Measurements from ENCODE around the gene GALNT9.
"Not testable (repeated sequence)": the region's sequence is repeated elsewhere in the genome, so short reads cannot be mapped to it uniquely, and the experiment has no call there.

GALNT9 gene

DNA sequence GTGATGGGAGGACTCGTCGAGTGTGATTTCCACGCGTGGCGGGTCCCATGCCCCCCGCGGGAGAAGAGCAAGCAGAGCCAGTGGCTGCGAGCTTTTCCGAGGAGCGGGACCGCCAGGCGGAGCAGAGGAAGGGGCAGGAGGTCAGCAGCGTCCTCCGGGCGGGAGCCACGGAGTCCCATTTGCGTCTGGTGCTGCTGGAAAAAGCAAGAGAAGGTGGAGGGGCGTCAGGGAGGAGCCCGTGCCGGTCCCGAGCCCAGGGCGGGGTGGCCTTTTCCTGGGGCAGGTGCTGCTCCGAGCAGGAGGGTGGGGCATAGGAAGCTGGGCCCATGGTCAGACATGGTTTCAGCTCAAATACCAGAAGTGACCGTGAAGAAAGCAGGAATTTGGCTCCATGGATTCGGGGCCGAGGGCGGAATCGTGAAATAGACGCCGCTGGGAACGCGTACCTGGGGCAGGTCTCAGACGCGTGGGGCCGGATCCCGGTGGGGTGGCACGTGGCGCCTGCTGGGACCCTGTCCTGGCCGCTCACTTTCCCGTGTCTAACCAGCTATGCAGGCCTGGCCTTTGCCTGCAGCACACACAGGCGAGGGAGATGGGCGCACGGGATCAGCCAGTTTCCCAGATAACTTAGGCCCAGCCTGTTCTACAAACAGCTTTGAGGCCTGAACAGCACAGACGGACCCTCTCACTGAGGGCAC is 60.0 kb downstream of the GALNT9 start:
- H3K4me1 ChIP-seq (ENCODE audit: control insufficient read depth, insufficient read depth, low read length): no peaks in the 10 kb centered on the region
- 90% methylated on average over 44 of the region's 44 CpGs for WGBS, 2 experiments
- no peaks in the 10 kb centered on the region for H3K9me3 ChIP-seq (ENCODE audit: control insufficient read depth, low read length)
- H3K27ac ChIP-seq (ENCODE audit: insufficient read depth, low read depth, low read length, poor library complexity, severe bottlenecking): no peak overlapping the region
- no peaks in the 10 kb centered on the region for H3K36me3 ChIP-seq (ENCODE audit: control insufficient read depth, insufficient read depth, low read length)
- H3K4me3 ChIP-seq (ENCODE audit: insufficient read depth, low read depth, low read length): no peak overlapping the region
- no peaks in the 10 kb centered on the region for H3K27me3 ChIP-seq (ENCODE audit: control insufficient read depth, insufficient read depth, low read length, poor library complexity, severe bottlenecking)

DNA sequence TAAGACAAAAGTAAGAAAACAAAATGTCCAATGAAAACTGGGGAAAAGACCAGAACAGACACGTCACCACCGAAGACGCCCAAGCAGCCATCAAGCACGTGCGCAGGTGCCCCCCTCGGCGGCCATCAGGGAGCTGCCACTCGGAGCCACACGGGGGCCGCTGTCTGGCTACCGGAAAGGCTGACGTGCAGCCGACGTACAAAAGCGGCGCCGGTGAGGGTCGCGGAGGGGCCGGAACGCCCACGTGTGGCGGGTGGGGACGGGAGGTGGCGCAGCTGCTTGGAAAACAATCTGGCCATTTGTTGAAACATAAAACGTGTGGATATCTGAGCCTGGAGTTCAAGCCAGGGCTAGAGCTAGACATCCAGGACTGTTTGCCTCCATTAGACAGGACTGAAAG is 60.7 kb downstream of the GALNT9 start:
- H3K36me3 ChIP-seq (ENCODE audit: control insufficient read depth, insufficient read depth, low read length): no peaks in the 10 kb centered on the region
- 90% methylated on average over 26 of the region's 26 CpGs for WGBS, 2 experiments
- H3K4me1 ChIP-seq (ENCODE audit: control insufficient read depth, insufficient read depth, low read length): no peaks in the 10 kb centered on the region
- H3K4me3 ChIP-seq (ENCODE audit: insufficient read depth, low read depth, low read length): no peak overlapping the region
- no peak overlapping the region for H3K27ac ChIP-seq (ENCODE audit: insufficient read depth, low read depth, low read length, poor library complexity, severe bottlenecking)
- H3K27me3 ChIP-seq (ENCODE audit: control insufficient read depth, insufficient read depth, low read length, poor library complexity, severe bottlenecking): no peaks in the 10 kb centered on the region
- H3K9me3 ChIP-seq (ENCODE audit: control insufficient read depth, low read length): no peaks in the 10 kb centered on the region

DNA sequence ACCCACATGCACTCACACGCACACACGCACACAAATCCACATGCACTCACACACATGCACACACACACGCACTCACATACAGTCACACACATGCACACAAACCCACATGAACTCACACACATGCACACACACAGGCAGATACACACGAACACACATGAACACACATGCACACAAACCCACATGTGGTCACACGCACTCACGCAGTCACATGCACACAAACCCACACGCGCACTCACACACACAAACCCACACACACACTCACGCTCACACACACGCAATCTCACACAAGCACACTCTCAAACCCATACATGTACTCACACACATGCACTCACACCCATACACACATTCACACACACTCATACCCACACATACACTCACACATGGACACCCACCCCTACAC is 61.5 kb downstream of the GALNT9 start:
- WGBS, 2 experiments: 90 to 93% methylated on average over 10 of the region's 10 CpGs
- Histone ChIP-seq H3K36me3 (ENCODE audit: control insufficient read depth, insufficient read depth, low read length) (no peaks in the 10 kb centered on the region), H3K9me3 (ENCODE audit: control insufficient read depth, low read length) (no peaks in the 10 kb centered on the region), H3K27me3 (ENCODE audit: control insufficient read depth, insufficient read depth, low read length, poor library complexity, severe bottlenecking) (no peaks in the 10 kb centered on the region), H3K4me1 (ENCODE audit: control insufficient read depth, insufficient read depth, low read length) (no peaks in the 10 kb centered on the region), H3K27ac (ENCODE audit: insufficient read depth, low read depth, low read length, poor library complexity, severe bottlenecking) (no peak overlapping the region), H3K4me3 (ENCODE audit: insufficient read depth, low read depth, low read length) (no peak overlapping the region)

DNA sequence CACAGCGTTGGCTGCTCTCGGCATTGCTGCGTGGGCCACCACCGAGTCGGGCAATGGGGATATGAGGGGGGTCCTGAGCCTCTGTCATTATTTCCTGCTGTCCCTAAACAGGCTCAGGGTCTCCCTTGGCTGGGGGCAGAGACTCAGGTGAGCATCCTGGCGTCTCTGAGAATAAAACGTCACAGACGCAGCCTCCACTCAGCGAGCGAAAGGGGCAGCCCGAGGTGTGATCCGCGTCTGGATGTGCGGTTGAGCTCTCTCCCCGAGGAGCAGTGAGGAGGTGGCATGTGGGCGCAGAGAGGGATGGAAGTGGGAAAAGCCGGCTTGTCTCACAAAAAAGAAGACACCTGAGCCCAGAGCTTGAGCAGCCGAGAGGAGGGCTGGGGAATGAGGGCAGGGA is 62.6 kb downstream of the GALNT9 start:
- 88 to 90% methylated on average over 18 of the region's 18 CpGs for WGBS, 2 experiments
- H3K36me3 ChIP-seq (ENCODE audit: control insufficient read depth, insufficient read depth, low read length): no peaks in the 10 kb centered on the region
- H3K27ac ChIP-seq (ENCODE audit: insufficient read depth, low read depth, low read length, poor library complexity, severe bottlenecking): no peak overlapping the region
- no peaks in the 10 kb centered on the region for H3K27me3 ChIP-seq (ENCODE audit: control insufficient read depth, insufficient read depth, low read length, poor library complexity, severe bottlenecking)
- H3K4me1 ChIP-seq (ENCODE audit: control insufficient read depth, insufficient read depth, low read length): no peaks in the 10 kb centered on the region
- H3K9me3 ChIP-seq (ENCODE audit: control insufficient read depth, low read length): no peaks in the 10 kb centered on the region
- no peak overlapping the region for H3K4me3 ChIP-seq (ENCODE audit: insufficient read depth, low read depth, low read length)

DNA sequence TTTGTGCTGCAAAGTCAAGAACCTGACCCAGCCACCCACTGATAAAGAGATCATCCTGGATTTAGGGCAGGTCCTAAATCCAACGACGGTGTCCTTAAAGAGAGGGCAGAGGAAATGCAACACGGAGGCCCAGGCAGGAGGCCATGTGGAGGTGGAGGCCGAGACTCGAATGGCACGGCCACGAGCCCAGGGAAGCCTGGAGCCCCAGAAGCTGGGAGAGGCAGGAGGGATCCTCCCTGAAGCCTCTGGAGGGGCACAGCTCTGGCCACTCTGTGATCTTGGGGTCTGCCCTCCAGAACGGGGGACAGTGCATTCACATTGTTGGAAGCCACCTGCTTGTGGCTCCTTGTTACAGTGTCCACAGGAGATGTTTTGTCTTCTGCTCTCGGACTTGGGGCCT is 63.0 kb downstream of the GALNT9 start:
- no peak overlapping the region for H3K27ac ChIP-seq (ENCODE audit: insufficient read depth, low read depth, low read length, poor library complexity, severe bottlenecking)
- H3K27me3 ChIP-seq (ENCODE audit: control insufficient read depth, insufficient read depth, low read length, poor library complexity, severe bottlenecking): no peaks in the 10 kb centered on the region
- no peaks in the 10 kb centered on the region for H3K9me3 ChIP-seq (ENCODE audit: control insufficient read depth, low read length)
- H3K36me3 ChIP-seq (ENCODE audit: control insufficient read depth, insufficient read depth, low read length): no peaks in the 10 kb centered on the region
- 87 to 88% methylated on average over 9 of the region's 9 CpGs for WGBS, 2 experiments
- no peak overlapping the region for H3K4me3 ChIP-seq (ENCODE audit: insufficient read depth, low read depth, low read length)
- no peaks in the 10 kb centered on the region for H3K4me1 ChIP-seq (ENCODE audit: control insufficient read depth, insufficient read depth, low read length)

DNA sequence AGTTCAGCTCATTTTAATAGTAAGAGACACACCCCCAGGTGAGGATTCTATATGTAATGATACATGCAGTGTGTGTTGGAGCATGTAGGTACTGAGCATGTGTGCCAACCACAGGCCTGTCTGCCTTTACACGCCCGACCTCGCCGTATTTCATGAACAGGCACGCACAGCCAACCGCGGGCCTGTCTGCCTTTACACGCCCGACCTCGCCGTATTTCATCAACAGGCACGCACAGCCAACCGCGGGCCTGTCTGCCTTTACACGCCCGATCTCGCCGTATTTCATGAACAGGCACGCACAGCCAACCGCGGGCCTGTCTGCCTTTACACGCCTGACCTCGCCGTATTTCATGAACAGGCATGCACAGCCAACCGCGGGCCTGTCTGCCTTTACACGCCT is 63.6 kb downstream of the GALNT9 start:
- not testable (repeated sequence) for H3K4me3 ChIP-seq (ENCODE audit: insufficient read depth, low read depth, low read length); H3K27ac ChIP-seq (ENCODE audit: insufficient read depth, low read depth, low read length, poor library complexity, severe bottlenecking); H3K9me3 ChIP-seq (ENCODE audit: control insufficient read depth, low read length); H3K4me1 ChIP-seq (ENCODE audit: control insufficient read depth, insufficient read depth, low read length); H3K27me3 ChIP-seq (ENCODE audit: control insufficient read depth, insufficient read depth, low read length, poor library complexity, severe bottlenecking); H3K36me3 ChIP-seq (ENCODE audit: control insufficient read depth, insufficient read depth, low read length)
- WGBS, 2 experiments: 91 to 93% methylated on average over 27 of the region's 27 CpGs

DNA sequence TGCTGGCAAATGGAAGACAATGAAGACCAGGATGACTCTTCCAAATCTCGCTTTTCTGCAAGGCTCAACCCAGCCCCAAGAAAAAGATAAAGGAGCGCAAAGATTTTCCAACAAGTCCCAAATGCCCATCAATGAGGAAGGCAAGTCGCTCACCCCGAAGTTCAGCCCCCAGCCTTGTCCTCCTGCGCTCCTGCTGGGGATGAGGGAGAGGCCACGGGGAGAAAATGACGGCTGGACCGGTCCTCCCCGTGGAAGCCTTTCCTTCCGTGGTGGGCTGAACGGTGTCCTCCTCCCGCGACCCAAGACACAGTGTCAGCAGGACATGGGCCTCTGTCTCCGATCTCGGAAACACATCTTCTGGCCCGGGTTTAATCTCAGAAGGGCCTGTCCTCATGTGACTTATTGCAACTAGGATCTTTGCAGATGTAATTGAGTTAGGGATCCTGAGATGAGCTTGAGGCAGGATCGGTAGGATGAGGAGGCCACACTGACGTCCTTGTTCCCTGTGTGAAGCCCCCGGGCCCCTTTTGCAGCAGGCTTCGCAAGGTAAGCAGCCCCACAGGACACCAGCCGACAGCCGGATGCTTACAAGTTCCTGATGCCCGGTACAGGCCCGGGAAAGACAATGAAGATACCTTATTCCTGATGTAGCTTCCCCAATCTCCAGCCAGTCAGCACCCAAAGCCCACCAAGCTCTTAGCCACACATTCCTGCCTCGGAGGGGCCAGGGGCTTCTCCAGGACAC is 64.2 kb downstream of the GALNT9 start:
- Histone ChIP-seq H3K9me3 (ENCODE audit: control insufficient read depth, low read length) (no peaks in the 10 kb centered on the region), H3K4me3 (ENCODE audit: insufficient read depth, low read depth, low read length) (no peak overlapping the region), H3K4me1 (ENCODE audit: control insufficient read depth, insufficient read depth, low read length) (no peaks in the 10 kb centered on the region), H3K27ac (ENCODE audit: insufficient read depth, low read depth, low read length, poor library complexity, severe bottlenecking) (no peak overlapping the region), H3K36me3 (ENCODE audit: control insufficient read depth, insufficient read depth, low read length) (no peaks in the 10 kb centered on the region), H3K27me3 (ENCODE audit: control insufficient read depth, insufficient read depth, low read length, poor library complexity, severe bottlenecking) (no peaks in the 10 kb centered on the region)
- WGBS, 2 experiments: 88 to 89% methylated on average over 25 of the region's 25 CpGs

DNA sequence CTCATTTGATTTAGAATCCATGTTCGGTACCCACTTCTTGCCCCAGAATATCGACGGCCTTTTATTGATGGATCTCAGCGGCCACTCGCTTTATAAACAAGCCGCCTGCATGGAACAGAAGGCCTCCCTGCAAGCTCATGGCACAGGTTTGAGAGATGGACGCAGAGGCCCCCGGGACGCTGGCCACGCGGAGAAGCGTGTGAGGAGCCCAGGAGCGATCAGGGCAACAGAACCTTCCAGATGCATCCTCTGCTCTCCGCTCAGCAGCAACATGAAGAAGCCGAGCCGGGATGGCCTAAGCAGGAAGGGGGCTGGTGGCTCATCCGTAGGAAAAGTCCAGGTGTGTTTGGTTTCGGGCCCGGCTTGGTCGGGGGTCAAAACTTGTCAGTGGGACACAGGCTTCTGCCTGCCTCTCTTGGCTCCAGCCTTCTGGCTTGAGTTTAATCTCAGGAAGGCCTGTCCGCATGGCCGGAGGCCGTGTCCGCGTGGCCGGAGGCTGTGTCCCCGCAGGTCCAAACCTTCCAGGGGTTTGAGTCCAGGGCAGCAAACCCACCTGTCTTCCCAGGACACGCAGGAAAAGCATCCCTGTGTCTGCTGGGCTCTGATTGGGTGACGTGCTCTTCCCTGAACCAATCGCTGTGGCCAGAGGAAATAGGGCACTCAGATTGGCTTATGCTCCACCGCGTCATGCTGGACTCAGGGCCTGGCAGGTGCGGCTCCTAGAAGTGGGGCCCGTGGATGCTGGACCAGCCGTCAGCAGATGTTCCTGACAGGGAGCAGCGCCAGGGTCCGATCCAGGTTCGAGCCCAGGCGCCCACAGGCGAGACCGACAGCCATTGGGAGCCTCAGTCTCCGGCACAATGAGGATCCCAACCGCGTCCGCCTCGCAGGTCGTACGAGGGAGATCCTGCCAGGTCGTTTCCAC is 65.0 kb downstream of the GALNT9 start:
- Histone ChIP-seq H3K27me3 (ENCODE audit: control insufficient read depth, insufficient read depth, low read length, poor library complexity, severe bottlenecking) (no peaks in the 10 kb centered on the region), H3K36me3 (ENCODE audit: control insufficient read depth, insufficient read depth, low read length) (no peaks in the 10 kb centered on the region), H3K27ac (ENCODE audit: insufficient read depth, low read depth, low read length, poor library complexity, severe bottlenecking) (no peak overlapping the region), H3K4me3 (ENCODE audit: insufficient read depth, low read depth, low read length) (no peak overlapping the region), H3K9me3 (ENCODE audit: control insufficient read depth, low read length) (no peaks in the 10 kb centered on the region), H3K4me1 (ENCODE audit: control insufficient read depth, insufficient read depth, low read length) (no peaks in the 10 kb centered on the region)
- WGBS, 2 experiments: 91 to 92% methylated on average over 49 of the region's 49 CpGs

DNA sequence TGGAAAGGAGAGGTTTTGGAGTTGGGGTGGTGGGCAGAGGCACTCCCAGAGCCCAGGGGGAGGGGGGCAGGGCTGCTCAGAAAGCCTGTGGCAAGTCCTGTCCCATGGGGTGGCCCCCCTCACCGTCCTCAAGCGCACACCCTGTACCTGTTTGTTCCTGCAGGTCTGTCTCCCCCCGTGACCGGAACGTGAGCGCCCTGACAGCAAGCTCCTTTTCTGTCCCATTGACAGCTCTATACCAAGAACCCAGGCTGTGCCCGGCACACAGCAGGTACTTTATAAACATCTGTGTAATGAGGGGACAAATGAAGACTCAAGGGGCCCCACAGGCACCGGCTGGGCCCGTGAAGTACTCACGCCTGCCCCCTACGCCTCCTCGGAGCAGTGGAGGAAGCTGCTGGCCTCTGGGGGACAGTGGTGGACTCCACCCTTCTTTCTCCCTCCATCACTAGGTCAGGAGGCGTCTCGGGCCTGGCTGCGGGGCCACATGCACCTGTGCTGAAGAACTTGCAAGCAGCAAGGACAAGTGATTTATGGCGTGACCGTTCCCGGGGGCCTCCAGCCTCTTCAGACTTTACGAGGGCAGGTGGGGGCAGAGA is 65.8 kb downstream of the GALNT9 start:
- no peaks in the 10 kb centered on the region for H3K9me3 ChIP-seq (ENCODE audit: control insufficient read depth, low read length)
- H3K4me1 ChIP-seq (ENCODE audit: control insufficient read depth, insufficient read depth, low read length): no peaks in the 10 kb centered on the region
- 86 to 88% methylated on average over 19 of the region's 19 CpGs for WGBS, 2 experiments
- H3K27me3 ChIP-seq (ENCODE audit: control insufficient read depth, insufficient read depth, low read length, poor library complexity, severe bottlenecking): no peaks in the 10 kb centered on the region
- no peak overlapping the region for H3K27ac ChIP-seq (ENCODE audit: insufficient read depth, low read depth, low read length, poor library complexity, severe bottlenecking)
- no peak overlapping the region for H3K4me3 ChIP-seq (ENCODE audit: insufficient read depth, low read depth, low read length)
- H3K36me3 ChIP-seq (ENCODE audit: control insufficient read depth, insufficient read depth, low read length): no peaks in the 10 kb centered on the region

DNA sequence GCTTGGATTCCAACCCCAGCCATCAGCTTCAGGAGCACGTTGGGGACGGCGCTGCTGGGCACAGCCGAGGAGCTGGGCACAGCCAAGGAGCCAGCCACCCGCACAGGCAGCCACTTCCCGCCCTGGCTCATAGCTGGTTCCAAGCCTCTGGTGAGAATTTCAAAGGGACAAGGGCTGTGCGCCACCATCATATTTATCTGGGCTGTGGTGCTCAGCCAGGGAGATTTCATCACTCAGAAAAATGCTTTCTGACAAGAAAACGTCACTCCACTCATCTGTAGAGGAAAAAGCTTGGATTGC is 66.4 kb downstream of the GALNT9 start:
- Histone ChIP-seq H3K27me3 (ENCODE audit: control insufficient read depth, insufficient read depth, low read length, poor library complexity, severe bottlenecking) (no peaks in the 10 kb centered on the region), H3K9me3 (ENCODE audit: control insufficient read depth, low read length) (no peaks in the 10 kb centered on the region), H3K4me1 (ENCODE audit: control insufficient read depth, insufficient read depth, low read length) (no peaks in the 10 kb centered on the region), H3K27ac (ENCODE audit: insufficient read depth, low read depth, low read length, poor library complexity, severe bottlenecking) (no peak overlapping the region), H3K4me3 (ENCODE audit: insufficient read depth, low read depth, low read length) (no peak overlapping the region), H3K36me3 (ENCODE audit: control insufficient read depth, insufficient read depth, low read length) (no peaks in the 10 kb centered on the region)
- WGBS, 2 experiments: 82 to 84% methylated on average over 8 of the region's 8 CpGs

Measured in ectodermal cell (in vitro differentiated cells).